ENCODE results near the gene FDX1. TPM values are rescaled to one million over a fixed set of nuclear protein-coding genes. Genes with fewer than 3 reads are reported as not detected.

Gene FDX1
- total RNA-seq, 1 experiment from 2014 or later, result 11.9 TPM

DNA sequence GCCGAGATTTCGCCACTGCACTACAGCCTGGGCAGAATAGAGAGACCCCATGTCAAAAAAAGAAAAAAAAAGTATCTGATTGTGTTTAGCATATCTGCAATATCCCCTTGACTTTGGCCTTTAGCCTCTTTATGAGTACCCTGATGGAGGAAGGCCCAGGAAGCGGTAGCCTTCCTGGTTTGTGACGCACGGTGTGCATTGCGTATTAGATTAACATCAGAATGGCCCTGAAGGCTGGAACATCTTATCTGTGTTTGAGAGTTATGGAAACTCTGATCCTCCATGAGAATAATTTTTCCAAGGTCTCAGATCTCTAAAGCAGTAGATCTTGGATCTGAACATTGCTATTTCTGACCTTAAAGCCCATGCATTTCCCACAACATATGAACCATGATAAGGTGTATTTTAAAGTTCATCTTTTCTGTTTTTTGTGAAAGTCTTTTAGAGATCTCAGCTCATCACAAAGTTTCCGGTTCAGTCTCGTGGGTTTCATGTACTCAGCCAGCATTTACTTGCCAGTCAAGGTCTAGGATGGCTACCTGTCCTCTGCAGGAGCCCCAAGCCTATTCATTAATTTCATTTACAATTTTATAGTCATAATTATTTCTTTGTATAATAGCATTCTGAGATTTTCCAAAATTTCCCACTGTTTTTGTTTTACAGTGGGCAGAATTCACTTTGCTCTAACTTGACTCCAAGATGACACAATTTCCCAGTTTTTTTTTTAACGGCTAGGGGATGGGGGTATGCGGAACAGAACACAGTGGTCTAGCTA, 605 bp upstream of the FDX1 start:
- TF ChIP-seq EZH2 (IDR thresholded peaks at IDR 0.05; ENCODE audit: low read depth) (no peak), CTCF (conservative IDR thresholded peaks at IDR 0.05) (no peak)
- DNase-seq, result no peak

DNA sequence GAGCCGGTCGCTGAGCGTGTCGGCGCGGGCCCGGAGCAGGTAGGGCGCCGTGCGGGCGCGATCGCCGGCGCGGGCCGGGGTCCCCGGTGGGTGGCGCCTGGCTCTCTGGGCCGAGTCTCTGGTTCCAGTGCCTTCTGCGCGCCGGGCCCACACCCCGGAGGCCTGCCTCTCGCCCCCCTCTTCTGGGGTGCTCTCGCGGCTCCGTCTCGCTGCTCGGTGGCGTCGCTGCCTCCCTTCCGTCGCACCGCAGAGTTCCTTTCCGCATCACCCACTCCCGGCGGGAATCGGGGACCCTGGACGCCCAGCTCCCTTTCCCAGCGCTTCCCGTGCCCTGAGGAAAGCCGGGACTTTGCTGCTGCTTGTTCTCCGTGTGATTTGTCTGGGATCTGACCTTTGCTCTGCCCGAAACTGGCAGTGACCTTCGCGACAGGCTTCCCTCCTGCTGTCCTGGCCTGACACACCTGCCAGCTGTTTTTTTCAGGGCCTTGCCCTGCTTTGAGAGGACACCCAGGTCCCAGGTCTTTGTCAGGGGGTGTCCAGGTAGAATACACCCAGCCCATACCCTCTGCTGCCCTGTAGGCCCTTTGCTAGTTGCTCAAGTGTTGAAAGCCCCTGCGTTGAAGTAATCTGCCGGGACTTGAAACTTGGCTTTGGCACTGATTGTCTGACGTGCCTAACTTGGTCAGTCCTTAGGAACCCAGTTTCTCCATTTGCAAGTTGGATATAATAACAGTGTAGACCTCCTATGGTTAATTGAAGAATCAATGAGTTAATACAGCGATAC, 711 bp downstream of the FDX1 start:
- peak overlapping the region; percentile 92 for H3K4me2 ChIP-seq
- intact Hi-C loops (cut with micrococcal nuclease; ENCODE audit: unreplicated experiment), result loop anchor here (2.0 to 10.0 kb wide), 4 partner anchors 54 to 1017 kb away; partner anchors contain the start of gene ZC3H12C
- H3K27ac ChIP-seq, result peak overlapping the region; percentile 52
- H3K79me2 ChIP-seq (ENCODE audit: low read depth), result peaks cover 52% of the 10 kb centered on the region
- ChIA-PET POLR2A (ENCODE audit: unreplicated experiment) (interaction anchor here (1.2 kb wide), 1 partner anchor 33 kb away, joined by 9 read pairs; no protein-coding TSS in a partner anchor), CTCF (no interaction called here)
- H2AFZ ChIP-seq, result peak overlapping the region; percentile 86
- no peaks in the 10 kb centered on the region for H3K36me3 ChIP-seq (ENCODE audit: low read depth)
- H3F3A ChIP-seq (ENCODE audit: insufficient read depth, low read depth), result peaks cover 18% of the 10 kb centered on the region
- H3K4me1 ChIP-seq (replicated peaks; ENCODE audit: insufficient read depth), result peaks cover 34% of the 10 kb centered on the region
- DNase-seq, result no peak
- BruUV-seq (replicated peaks), result no TSS peak
- no peak for TF ChIP-seq CTCF (conservative IDR thresholded peaks at IDR 0.05)
- no peaks in the 10 kb centered on the region for H3K9me2 ChIP-seq (ENCODE audit: insufficient read depth)
- peaks cover 18% of the 10 kb centered on the region; the same call in 1 of the 2 replicates for H4K20me1 ChIP-seq (ENCODE audit: insufficient read depth)
- peak overlapping the region; percentile 89 for H3K4me3 ChIP-seq
- no peaks in the 10 kb centered on the region for H3K9me3 ChIP-seq (ENCODE audit: insufficient read depth, low read depth)
- H3K27me3 ChIP-seq (ENCODE audit: insufficient read depth, low read depth), result no peaks in the 10 kb centered on the region

More for the DNA sequence above, 605 bp upstream of the FDX1 start:
- Histone ChIP-seq H3F3A (ENCODE audit: insufficient read depth, low read depth) (peaks cover 18% of the 10 kb centered on the region), H2AFZ (peak overlapping the region; percentile 86), H3K4me3 (peak overlapping the region; percentile 89), H3K27ac (no peak overlapping the region), H3K4me1 (replicated peaks; ENCODE audit: insufficient read depth) (peaks cover 34% of the 10 kb centered on the region), H3K9me2 (ENCODE audit: insufficient read depth) (no peaks in the 10 kb centered on the region), H3K27me3 (ENCODE audit: insufficient read depth, low read depth) (no peaks in the 10 kb centered on the region), H3K4me2 (peak overlapping the region; percentile 92), H3K79me2 (ENCODE audit: low read depth) (peaks cover 39% of the 10 kb centered on the region), H3K9me3 (ENCODE audit: insufficient read depth, low read depth) (no peaks in the 10 kb centered on the region), H4K20me1 (ENCODE audit: insufficient read depth) (peaks cover 10% of the 10 kb centered on the region; the same call in 1 of the 2 replicates), H3K36me3 (ENCODE audit: low read depth) (no peaks in the 10 kb centered on the region)
- ChIA-PET POLR2A (ENCODE audit: unreplicated experiment) (interaction anchor here (0.6 to 0.9 kb wide), 3 partner anchors 17 to 763 kb away, joined by 3 read pairs; no protein-coding TSS in a partner anchor), CTCF (interaction anchor here (0.7 kb wide), 1 partner anchor 230 kb away, joined by 3 read pairs; no protein-coding TSS in a partner anchor)
- intact Hi-C loops (cut with micrococcal nuclease; ENCODE audit: unreplicated experiment), result no loop called here
- no TSS peak for BruUV-seq (replicated peaks)

- Histone ChIP-seq H4K20me1 (ENCODE audit: insufficient read depth) (peaks cover 18% of the 10 kb centered on the region; the same call in 1 of the 2 replicates), H3K9me2 (ENCODE audit: insufficient read depth) (no peaks in the 10 kb centered on the region), H3K79me2 (ENCODE audit: low read depth) (peaks cover 58% of the 10 kb centered on the region), H3K9me3 (ENCODE audit: insufficient read depth, low read depth) (no peaks in the 10 kb centered on the region), H3K27ac (peak overlapping the region; percentile 52), H3K4me2 (peak overlapping the region; percentile 92), H2AFZ (peak overlapping the region; percentile 86), H3F3A (ENCODE audit: insufficient read depth, low read depth) (peaks cover 18% of the 10 kb centered on the region), H3K36me3 (ENCODE audit: low read depth) (no peaks in the 10 kb centered on the region), H3K4me1 (replicated peaks; ENCODE audit: insufficient read depth) (peaks cover 34% of the 10 kb centered on the region), H3K27me3 (ENCODE audit: insufficient read depth, low read depth) (no peaks in the 10 kb centered on the region), H3K4me3 (peak overlapping the region; percentile 89)
- TSS peak; percentile 32 for BruUV-seq (replicated peaks)
- TF ChIP-seq EZH2 (IDR thresholded peaks at IDR 0.05; ENCODE audit: low read depth), result no peak
- no peak for TF ChIP-seq CTCF (conservative IDR thresholded peaks at IDR 0.05)
- POLR2A ChIA-PET (ENCODE audit: unreplicated experiment), result interaction anchor here (0.7 to 1.2 kb wide), 2 partner anchors 34 to 434 kb away, joined by 3 to 9 read pairs; no protein-coding TSS in a partner anchor
- no peak for DNase-seq
- CTCF ChIA-PET, result no interaction called here
- intact Hi-C loops (cut with micrococcal nuclease; ENCODE audit: unreplicated experiment), result loop anchor here (2.0 to 10.0 kb wide), 4 partner anchors 54 to 1016 kb away; partner anchors contain the start of gene ZC3H12C
Measured at GRCh38 chr11:110431051-110431672, 1.4 kb downstream of the FDX1 start.

All from PC-9 (cell line).